ENCODE results near the gene AUTS2.

GRCh38 chr7:70659263-70659662 lies 1061.0 kb downstream of the AUTS2 start:
- TF ChIP-seq POLR2AphosphoS5 (IDR thresholded peaks at IDR 0.05; ENCODE audit: low read depth, low read length) (no peak), CTCF (IDR thresholded peaks at IDR 0.05) (no peak)

All from Panc1 (cell line).